ENCODE results near the gene CLDN20.
A peak's percentile ranks its signal among the peaks of the same experiment; 100 is the strongest.
"Not testable (repeated sequence)": the region's sequence is repeated elsewhere in the genome, so short reads cannot be mapped to it uniquely, and the experiment has no call there.

The CLDN20 gene

DNA sequence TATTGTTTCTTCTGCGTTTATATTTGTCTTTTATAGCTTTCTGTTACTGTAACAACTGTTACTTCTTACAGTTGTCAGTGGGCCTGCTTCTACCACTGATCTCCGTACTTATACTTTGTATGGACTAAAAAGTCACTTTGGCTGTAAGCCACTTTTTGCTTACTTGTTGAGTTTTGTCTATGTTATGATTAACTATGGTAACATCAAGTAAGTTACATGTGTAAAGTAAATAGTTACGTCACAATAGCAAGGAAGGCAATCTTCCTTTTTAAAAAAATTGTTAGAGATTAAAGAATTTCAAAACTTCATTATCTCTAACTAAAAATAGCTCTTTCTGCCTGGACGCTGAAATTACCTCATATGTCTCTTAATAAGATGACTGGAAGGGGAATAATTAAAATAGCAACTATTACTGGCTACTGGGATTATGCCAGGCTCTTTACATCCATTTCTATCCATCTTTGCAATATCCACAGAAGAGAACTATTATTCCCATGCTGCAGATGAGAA lies 39.6 kb downstream of the CLDN20 start:
- TF ChIP-seq, protein P1, sequence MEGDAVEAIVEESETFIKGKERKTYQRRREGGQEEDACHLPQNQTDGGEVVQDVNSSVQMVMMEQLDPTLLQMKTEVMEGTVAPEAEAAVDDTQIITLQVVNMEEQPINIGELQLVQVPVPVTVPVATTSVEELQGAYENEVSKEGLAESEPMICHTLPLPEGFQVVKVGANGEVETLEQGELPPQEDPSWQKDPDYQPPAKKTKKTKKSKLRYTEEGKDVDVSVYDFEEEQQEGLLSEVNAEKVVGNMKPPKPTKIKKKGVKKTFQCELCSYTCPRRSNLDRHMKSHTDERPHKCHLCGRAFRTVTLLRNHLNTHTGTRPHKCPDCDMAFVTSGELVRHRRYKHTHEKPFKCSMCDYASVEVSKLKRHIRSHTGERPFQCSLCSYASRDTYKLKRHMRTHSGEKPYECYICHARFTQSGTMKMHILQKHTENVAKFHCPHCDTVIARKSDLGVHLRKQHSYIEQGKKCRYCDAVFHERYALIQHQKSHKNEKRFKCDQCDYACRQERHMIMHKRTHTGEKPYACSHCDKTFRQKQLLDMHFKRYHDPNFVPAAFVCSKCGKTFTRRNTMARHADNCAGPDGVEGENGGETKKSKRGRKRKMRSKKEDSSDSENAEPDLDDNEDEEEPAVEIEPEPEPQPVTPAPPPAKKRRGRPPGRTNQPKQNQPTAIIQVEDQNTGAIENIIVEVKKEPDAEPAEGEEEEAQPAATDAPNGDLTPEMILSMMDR (IDR thresholded peaks at IDR 0.05; ENCODE audit: insufficient read depth, low read depth, low read length, missing control alignments) = no peak
- DNase-seq (ENCODE audit: low read depth) = peak; percentile 8

DNA sequence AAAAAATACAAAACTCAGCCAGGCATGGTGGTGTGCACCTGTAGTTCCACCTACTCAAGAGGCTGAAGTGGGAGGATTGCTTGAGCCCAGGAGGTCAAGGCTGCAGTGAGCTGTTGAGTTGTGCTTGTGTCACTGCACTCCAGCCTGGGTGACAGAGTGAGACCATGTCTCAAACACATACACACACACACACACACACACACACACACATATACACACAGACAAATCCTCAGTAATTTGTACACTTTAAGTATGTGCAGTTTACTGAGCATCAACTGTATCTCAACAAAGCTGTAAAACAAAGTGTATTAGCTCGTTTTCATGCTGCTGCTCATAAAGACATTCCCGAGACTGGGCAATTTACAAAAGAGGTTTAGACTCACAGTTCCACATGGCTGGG lies 43.1 kb downstream of the CLDN20 start:
- TF ChIP-seq, protein P1 (IDR thresholded peaks at IDR 0.05; ENCODE audit: insufficient read depth, low read depth, low read length, missing control alignments) = no peak
- no peak overlapping the region for H3K4me3 ChIP-seq (ENCODE audit: low read length)
- DNase-seq (ENCODE audit: low read depth) = no peak

More for the DNA sequence above, 39.6 kb downstream of the CLDN20 start:
- no peak overlapping the region for H3K4me3 ChIP-seq (ENCODE audit: low read length)

DNA sequence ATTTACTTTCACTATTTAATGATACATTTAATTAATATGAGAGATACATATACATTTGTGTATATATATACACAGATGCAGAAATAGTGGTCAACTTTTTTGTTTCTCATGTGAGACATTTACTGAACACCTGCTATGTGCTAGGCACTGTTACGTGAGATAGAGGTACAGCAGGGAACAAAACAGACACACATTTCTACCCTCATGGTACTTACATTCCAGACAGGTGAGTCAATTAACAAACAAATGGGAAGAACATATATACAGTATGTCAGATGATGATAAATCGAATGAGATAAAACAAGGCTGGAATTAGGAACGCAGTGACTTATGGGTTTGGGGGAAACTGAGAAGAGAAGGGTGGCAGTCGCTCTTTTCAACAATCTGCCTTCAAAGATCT lies 45.3 kb downstream of the CLDN20 start:
- no peak overlapping the region for H3K4me3 ChIP-seq (ENCODE audit: low read length)
- TF ChIP-seq, protein P1 (IDR thresholded peaks at IDR 0.05; ENCODE audit: insufficient read depth, low read depth, low read length, missing control alignments) = no peak
- peak; percentile 24 for DNase-seq (ENCODE audit: low read depth)

DNA sequence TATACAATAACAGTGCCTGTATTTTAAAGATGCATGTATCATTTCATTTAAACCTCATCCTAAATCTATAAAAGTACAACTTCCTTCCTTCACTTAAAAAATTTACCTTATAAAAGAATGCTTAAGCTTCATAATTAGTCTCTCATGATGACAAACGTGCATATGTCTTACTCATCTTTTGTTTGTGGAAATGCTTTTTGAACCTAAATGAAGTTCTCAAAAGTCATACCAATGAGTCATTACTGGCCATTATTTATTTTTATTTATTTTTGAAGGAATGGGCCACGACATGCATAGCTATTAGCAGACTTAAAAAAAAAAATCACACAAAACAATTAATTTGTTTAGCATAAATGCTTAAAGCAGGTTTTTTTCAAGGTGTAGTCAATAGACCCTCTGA lies 46.8 kb downstream of the CLDN20 start:
- DNase-seq (ENCODE audit: low read depth) = peak; percentile 70

GRCh38 chr6:155311086-155311485 lies 47.3 kb downstream of the CLDN20 start:
- no peak overlapping the region for H3K4me3 ChIP-seq (ENCODE audit: low read length)
- peak; percentile 29 for DNase-seq (ENCODE audit: low read depth)
- TF ChIP-seq, protein P1 (IDR thresholded peaks at IDR 0.05; ENCODE audit: insufficient read depth, low read depth, low read length, missing control alignments) = no peak

More for the DNA sequence above, 46.8 kb downstream of the CLDN20 start:
- TF ChIP-seq, protein P1 (IDR thresholded peaks at IDR 0.05; ENCODE audit: insufficient read depth, low read depth, low read length, missing control alignments) = no peak
- H3K4me3 ChIP-seq (ENCODE audit: low read length) = no peak overlapping the region

DNA sequence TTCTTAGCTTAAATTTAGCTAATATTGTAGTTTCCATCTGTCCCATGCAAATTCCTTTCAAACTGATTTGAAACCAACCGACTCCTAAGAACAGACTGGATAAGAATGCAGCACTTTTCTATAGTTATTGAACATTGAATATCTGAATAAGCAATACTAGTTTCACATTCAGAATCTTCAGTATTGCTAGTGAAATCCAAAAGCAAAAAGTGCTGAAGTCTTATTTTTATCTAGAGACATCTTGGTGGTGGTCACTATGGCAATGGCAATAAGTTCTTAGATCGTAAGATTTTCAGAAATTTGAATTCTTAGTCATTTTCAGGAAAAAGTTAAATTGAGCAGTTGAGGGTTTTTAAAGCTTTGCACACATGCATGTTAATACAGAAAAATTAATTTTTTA lies 47.8 kb downstream of the CLDN20 start:
- DNase-seq (ENCODE audit: low read depth) = no peak
- H3K4me3 ChIP-seq (ENCODE audit: low read length) = no peak overlapping the region
- TF ChIP-seq, protein P1 (IDR thresholded peaks at IDR 0.05; ENCODE audit: insufficient read depth, low read depth, low read length, missing control alignments) = no peak

DNA sequence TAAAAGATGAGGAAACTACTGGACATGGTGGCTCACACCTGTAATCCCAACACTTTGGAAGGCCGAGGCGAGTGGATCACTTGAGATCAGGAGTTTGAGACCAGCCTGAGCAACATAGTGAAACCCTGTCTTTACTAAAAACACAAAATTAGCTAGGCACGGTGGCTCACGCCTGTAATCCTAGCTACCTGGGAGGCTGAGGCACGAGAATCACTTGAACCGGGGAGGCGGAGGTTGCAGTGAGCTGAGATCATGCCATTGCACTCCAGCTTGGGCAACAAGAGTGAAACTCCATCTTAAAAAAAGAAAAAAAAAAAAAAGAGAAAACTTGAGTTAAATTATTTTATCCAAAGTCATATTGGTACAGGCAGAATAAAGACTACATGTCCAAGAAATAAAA lies 49.1 kb downstream of the CLDN20 start:
- DNase-seq (ENCODE audit: low read depth); H3K4me3 ChIP-seq (ENCODE audit: low read length): not testable (repeated sequence)

All from epithelial cell of esophagus (primary cell).